Activated CD8-positive, alpha-beta memory T cell treated with anti-CD3 and anti-CD28 coated beads, Interleukin-2, amount 50 U/mL, for 24 hours (primary cell): ENCODE data around the gene RPLP1.

Source experiments
- DNase-seq: peaks from one replicate; pipeline ENCODE4 v3.0.0-alpha.2; 2020; ENCODE audit errors: extremely low read depth

The RPLP1 gene

GRCh38 chr15:69497076-69497475 is 44.5 kb downstream of the RPLP1 start:
- no peak for DNase-seq

- DNase-seq = no peak
Measured at GRCh38 chr15:69497667-69498066, 45.0 kb downstream of the RPLP1 start.

DNA sequence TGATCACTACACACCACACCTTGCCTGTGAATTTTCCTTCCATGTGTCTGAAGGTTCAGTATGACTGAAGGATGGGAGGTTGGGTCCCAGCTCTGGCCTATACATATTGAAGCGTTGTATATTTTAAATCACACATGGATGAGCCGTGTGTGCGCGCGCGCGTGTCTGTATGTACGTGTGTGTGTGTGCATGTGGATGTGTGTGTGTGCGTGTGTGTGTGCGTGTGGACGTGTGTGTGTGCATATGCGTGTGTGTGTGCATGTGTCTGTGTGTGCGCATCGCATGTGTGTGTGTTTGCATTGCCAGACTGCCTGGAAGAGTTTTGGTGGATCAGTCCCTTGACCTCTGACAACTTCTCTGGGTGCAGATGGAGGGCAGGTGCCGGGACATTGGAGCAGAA is 45.7 kb downstream of the RPLP1 start:
- no peak for DNase-seq

GRCh38 chr15:69498987-69499386 is 46.4 kb downstream of the RPLP1 start:
- no peak for DNase-seq

- no peak for DNase-seq
Measured at GRCh38 chr15:69499521-69500211, 47.0 kb downstream of the RPLP1 start.

- DNase-seq = no peak
Measured at GRCh38 chr15:69500339-69500738, 47.7 kb downstream of the RPLP1 start.

GRCh38 chr15:69501456-69501855 is 48.8 kb downstream of the RPLP1 start:
- DNase-seq = no peak

DNA sequence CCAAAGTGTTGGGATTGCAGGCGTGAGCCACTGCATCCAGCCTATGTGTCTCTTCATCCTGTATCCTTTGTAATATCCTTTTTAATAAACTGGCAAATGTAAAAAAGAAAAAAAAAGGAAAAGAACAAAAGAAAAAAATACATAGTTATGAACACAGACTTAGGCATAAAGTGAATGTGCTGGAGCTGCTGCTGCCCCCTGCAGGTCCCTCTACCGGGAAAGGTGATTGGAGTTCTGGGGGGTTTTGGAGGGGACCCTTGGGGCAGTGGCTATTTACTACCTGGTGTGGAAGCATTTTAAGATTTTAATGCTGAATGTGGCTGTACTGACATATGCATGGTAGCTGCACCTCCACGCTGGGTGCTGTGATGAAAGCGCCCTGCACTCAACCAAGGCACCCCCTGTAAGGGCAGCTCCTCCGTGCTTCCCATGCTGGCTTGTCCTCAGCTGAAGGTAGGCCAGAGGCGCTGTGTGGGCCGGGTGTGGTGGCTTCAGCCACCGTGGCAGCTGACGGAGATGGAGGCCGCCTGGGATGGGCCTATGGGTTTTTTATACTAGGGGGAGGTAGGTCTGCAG is 49.9 kb downstream of the RPLP1 start:
- no peak for DNase-seq

DNA sequence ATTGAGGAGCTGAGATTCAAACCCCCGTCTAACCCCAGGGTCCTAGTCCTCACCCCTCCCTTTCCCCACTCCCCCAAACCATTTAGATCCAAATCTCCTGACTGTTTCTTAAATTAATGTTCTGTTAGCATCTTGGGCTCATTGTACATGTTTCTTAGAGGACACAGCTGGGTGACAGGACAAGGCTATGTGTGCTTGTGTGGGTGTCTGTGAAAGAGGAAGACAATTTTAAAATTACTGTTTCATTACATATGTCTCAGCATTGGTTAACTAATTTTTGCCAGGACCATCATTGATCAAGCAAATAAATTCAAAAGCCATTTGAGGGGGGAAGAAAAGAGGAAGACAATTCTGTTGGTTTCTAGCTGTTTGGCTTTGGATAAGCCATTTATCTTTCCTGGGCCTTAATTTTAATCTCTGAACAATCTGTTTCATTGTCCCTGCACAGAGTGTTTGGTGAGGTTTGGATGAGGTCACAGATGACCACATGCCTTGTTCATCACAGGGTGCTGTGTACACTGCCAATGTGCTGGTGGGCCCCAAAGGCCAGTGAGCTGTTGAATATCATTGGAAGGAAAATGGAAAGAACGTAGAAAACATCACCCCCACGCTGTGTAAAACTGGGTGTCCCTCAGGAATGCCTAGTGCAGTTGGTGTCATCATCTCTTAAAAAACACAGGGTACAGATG is 51.9 kb downstream of the RPLP1 start:
- DNase-seq = no peak
